Transverse colon (tissue), 4 donors: Measurements from ENCODE around the gene PLCB1.

Experiments used
- EP300 ChIP-seq: sonication (generic); formaldehyde crosslinking; IDR thresholded peaks from one replicate; pipeline ENCODE4 v1.6.1; 2017; ENCODE audit warnings: antibody characterized with exemption, low read depth
- POLR2A ChIP-seq: fragments of 450-650 bp; IDR thresholded peaks from one replicate; pipeline ENCODE4 v1.6.1; 2016; ENCODE audit warnings: antibody characterized with exemption, mild to moderate bottlenecking, moderate library complexity
- POLR2AphosphoS5 ChIP-seq, 3 donors: sonication (generic); formaldehyde crosslinking; IDR thresholded peaks; one replicate each; pipeline ENCODE4 v1.6.1; 2016; ENCODE audit warnings: antibody characterized with exemption in 3 of 3
- TF ChIP-seq, protein P1 (sequence below), 5 experiments: fragments of 200-600 bp in 3 of 5; fragments of 450-650 bp in 2 of 5; sonication (generic) in 3 of 5; IDR thresholded peaks; 1 replicate in 2 of 5; 2 replicates in 3 of 5; pipeline ENCODE4 v1.5.1; 2016 to 2017; ENCODE audit warnings: antibody characterized with exemption in 5 of 5, inconsistent platforms in 3 of 5, mild to moderate bottlenecking in 2 of 5, moderate library complexity in 1 of 5

DNA sequence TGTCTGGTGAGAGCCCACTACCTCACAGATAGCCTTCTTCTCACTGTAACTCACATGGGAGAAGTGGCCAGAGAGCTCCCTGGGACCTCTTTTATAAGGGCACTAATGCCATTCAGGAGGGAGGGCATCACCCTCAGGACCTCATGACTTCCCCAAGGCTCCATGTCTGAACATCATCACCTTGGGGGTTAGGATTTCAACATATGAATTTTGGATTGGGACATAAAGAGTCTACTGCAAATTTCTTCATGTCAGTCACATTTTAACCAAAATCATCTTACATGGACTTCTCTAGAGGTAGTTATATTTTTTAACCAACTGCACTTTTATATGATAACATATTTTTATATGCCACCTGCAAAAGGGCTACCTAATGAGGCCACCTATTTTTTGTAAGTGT is 324.7 kb downstream of the PLCB1 start:
- TF ChIP-seq, protein P1, sequence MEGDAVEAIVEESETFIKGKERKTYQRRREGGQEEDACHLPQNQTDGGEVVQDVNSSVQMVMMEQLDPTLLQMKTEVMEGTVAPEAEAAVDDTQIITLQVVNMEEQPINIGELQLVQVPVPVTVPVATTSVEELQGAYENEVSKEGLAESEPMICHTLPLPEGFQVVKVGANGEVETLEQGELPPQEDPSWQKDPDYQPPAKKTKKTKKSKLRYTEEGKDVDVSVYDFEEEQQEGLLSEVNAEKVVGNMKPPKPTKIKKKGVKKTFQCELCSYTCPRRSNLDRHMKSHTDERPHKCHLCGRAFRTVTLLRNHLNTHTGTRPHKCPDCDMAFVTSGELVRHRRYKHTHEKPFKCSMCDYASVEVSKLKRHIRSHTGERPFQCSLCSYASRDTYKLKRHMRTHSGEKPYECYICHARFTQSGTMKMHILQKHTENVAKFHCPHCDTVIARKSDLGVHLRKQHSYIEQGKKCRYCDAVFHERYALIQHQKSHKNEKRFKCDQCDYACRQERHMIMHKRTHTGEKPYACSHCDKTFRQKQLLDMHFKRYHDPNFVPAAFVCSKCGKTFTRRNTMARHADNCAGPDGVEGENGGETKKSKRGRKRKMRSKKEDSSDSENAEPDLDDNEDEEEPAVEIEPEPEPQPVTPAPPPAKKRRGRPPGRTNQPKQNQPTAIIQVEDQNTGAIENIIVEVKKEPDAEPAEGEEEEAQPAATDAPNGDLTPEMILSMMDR (IDR thresholded peaks at IDR 0.05), result no peak
- no peak for TF ChIP-seq POLR2A
- TF ChIP-seq POLR2AphosphoS5 (IDR thresholded peaks at IDR 0.05), result no peak
- TF ChIP-seq EP300, result no peak
